Measurements from ENCODE around the gene ROBO1.
"Not testable (repeated sequence)": the region's sequence is repeated elsewhere in the genome, so short reads cannot be mapped to it uniquely, and the experiment has no call there.

ROBO1 gene

GRCh38 chr3:79543218-79543982, 224.4 kb downstream of the ROBO1 start:
- no peak for DNase-seq

- DNase-seq: no peak
Observed at GRCh38 chr3:79534727-79535126, 233.1 kb downstream of the ROBO1 start.

GRCh38 chr3:79531566-79532295, 236.1 kb downstream of the ROBO1 start:
- DNase-seq: no peak

GRCh38 chr3:79521221-79521848, 246.5 kb downstream of the ROBO1 start:
- no peak for DNase-seq

- DNase-seq: no peak
Observed at GRCh38 chr3:79517766-79518413, 249.9 kb downstream of the ROBO1 start.

- no peak for DNase-seq
Observed at GRCh38 chr3:79516795-79517194, 251.0 kb downstream of the ROBO1 start.

- DNase-seq: no peak
Observed at GRCh38 chr3:79515072-79515471, 252.7 kb downstream of the ROBO1 start.

- no peak for DNase-seq
Observed at GRCh38 chr3:79514069-79514468, 253.7 kb downstream of the ROBO1 start.

- no peak for DNase-seq
Observed at GRCh38 chr3:79506751-79507150, 261.0 kb downstream of the ROBO1 start.

GRCh38 chr3:79502216-79502681, 265.5 kb downstream of the ROBO1 start:
- DNase-seq: not testable (repeated sequence)

- no peak for DNase-seq
Observed at GRCh38 chr3:79497447-79498111, 270.2 kb downstream of the ROBO1 start.

- no peak for DNase-seq
Observed at GRCh38 chr3:79491029-79491641, 276.7 kb downstream of the ROBO1 start.

GRCh38 chr3:79490165-79491028, 277.4 kb downstream of the ROBO1 start:
- peak; percentile 88 for DNase-seq

GRCh38 chr3:79488407-79488806, 279.4 kb downstream of the ROBO1 start:
- no peak for DNase-seq

- DNase-seq: no peak
Observed at GRCh38 chr3:79480746-79481145, 287.1 kb downstream of the ROBO1 start.

GRCh38 chr3:79478620-79479019, 289.2 kb downstream of the ROBO1 start:
- DNase-seq: no peak

GRCh38 chr3:79477242-79477641, 290.6 kb downstream of the ROBO1 start:
- DNase-seq: no peak

GRCh38 chr3:79473993-79474392, 293.8 kb downstream of the ROBO1 start:
- DNase-seq: no peak

- DNase-seq: no peak
Observed at GRCh38 chr3:79467721-79468120, 300.1 kb downstream of the ROBO1 start.

GRCh38 chr3:79461129-79461792, 306.5 kb downstream of the ROBO1 start:
- no peak for DNase-seq

GRCh38 chr3:79453600-79453999, 314.2 kb downstream of the ROBO1 start:
- no peak for DNase-seq

All from right hindlimb (tissue), 1 donor.